ENCODE results near the gene MVB12A.

The MVB12A gene

GRCh38 chr19:17419621-17420474 is at the start of gene MVB12A:
Gene MVB12A (plus strand): TSS chr19:17420047. CDS start chr19:17420136, 89 bp downstream.
- DNase-seq: peak; percentile 95

- DNase-seq: no peak
Observed at GRCh38 chr19:17376935-17377600, 42.8 kb upstream of the MVB12A start, which contains the start of gene PLVAP. Gene PLVAP (minus strand): TSS chr19:17377342. CDS start chr19:17377288, 54 bp downstream.

- DNase-seq: no peak
Observed at GRCh38 chr19:17378271-17378670, 41.6 kb upstream of the MVB12A start.

GRCh38 chr19:17379221-17379631 is 40.6 kb upstream of the MVB12A start:
- no peak for DNase-seq

- DNase-seq: no peak
Observed at GRCh38 chr19:17380426-17381138, 39.3 kb upstream of the MVB12A start.

- no peak for DNase-seq
Observed at GRCh38 chr19:17385878-17386611, 33.8 kb upstream of the MVB12A start.

- DNase-seq: no peak
Observed at GRCh38 chr19:17389288-17389687, 30.6 kb upstream of the MVB12A start.

- no peak for DNase-seq
Observed at GRCh38 chr19:17389957-17390664, 29.7 kb upstream of the MVB12A start.

- DNase-seq: peak; percentile 40
Observed at GRCh38 chr19:17390665-17391370, 29.0 kb upstream of the MVB12A start.

- DNase-seq: no peak
Observed at GRCh38 chr19:17391371-17392151, 28.3 kb upstream of the MVB12A start.

GRCh38 chr19:17393002-17393401 is 26.8 kb upstream of the MVB12A start:
- no peak for DNase-seq

- DNase-seq: no peak
Observed at GRCh38 chr19:17393914-17394313, 25.9 kb upstream of the MVB12A start, which contains the start of gene CCDC194. Gene CCDC194 (minus strand): TSS chr19:17394196. CDS start chr19:17394158, 38 bp downstream.

GRCh38 chr19:17394891-17395415 is 24.9 kb upstream of the MVB12A start:
- no peak for DNase-seq

- DNase-seq: no peak
Observed at GRCh38 chr19:17398902-17399527, 20.8 kb upstream of the MVB12A start.

GRCh38 chr19:17401628-17402027 is 18.2 kb upstream of the MVB12A start:
- DNase-seq: no peak

- DNase-seq: no peak
Observed at GRCh38 chr19:17402982-17403855, 16.6 kb upstream of the MVB12A start.

- no peak for DNase-seq
Observed at GRCh38 chr19:17404015-17404414, 15.8 kb upstream of the MVB12A start.

- DNase-seq: no peak
Observed at GRCh38 chr19:17404621-17405249, 15.1 kb upstream of the MVB12A start.
